NCI-H2227 (cell line): ENCODE results near the gene SLAMF1.
"Not testable (repeated sequence)": the region's sequence is repeated elsewhere in the genome, so short reads cannot be mapped to it uniquely, and the experiment has no call there.

ENCODE experiments used
- DNase-seq: peaks from one replicate; lab custom pipeline; 2025; ENCODE audit not compliant: unreplicated experiment; lab: John Stamatoyannopoulos, UW

SLAMF1 gene

GRCh38 chr1:160665330-160666078 lies 18.7 kb upstream of the SLAMF1 start:
- no peak for DNase-seq

GRCh38 chr1:160664573-160665051 lies 17.8 kb upstream of the SLAMF1 start:
- DNase-seq: no peak

- no peak for DNase-seq
Observed at GRCh38 chr1:160662910-160663309, 16.1 kb upstream of the SLAMF1 start.

GRCh38 chr1:160659566-160659965 lies 12.7 kb upstream of the SLAMF1 start:
- DNase-seq: no peak

- no peak for DNase-seq
Observed at GRCh38 chr1:160658814-160659193, 12.0 kb upstream of the SLAMF1 start.

- no peak for DNase-seq
Observed at GRCh38 chr1:160658162-160658813, 11.4 kb upstream of the SLAMF1 start.

- DNase-seq: no peak
Observed at GRCh38 chr1:160657250-160657781, 10.5 kb upstream of the SLAMF1 start.

- DNase-seq: no peak
Observed at GRCh38 chr1:160656737-160657136, 9.9 kb upstream of the SLAMF1 start.

- DNase-seq: no peak
Observed at GRCh38 chr1:160653620-160654016, 6.8 kb upstream of the SLAMF1 start.

GRCh38 chr1:160652924-160653619 lies 6.2 kb upstream of the SLAMF1 start:
- DNase-seq: no peak

- not testable (repeated sequence) for DNase-seq
Observed at GRCh38 chr1:160652065-160652641, 5.3 kb upstream of the SLAMF1 start.

GRCh38 chr1:160651433-160652064 lies 4.7 kb upstream of the SLAMF1 start:
- no peak for DNase-seq

GRCh38 chr1:160647329-160647720 lies 481 bp upstream of the SLAMF1 start:
- no peak for DNase-seq

- DNase-seq: no peak
Observed at GRCh38 chr1:160646180-160646579, 664 bp downstream of the SLAMF1 start.

GRCh38 chr1:160645386-160646130 lies 1.3 kb downstream of the SLAMF1 start:
- no peak for DNase-seq

- no peak for DNase-seq
Observed at GRCh38 chr1:160644399-160644798, 2.4 kb downstream of the SLAMF1 start.

GRCh38 chr1:160643138-160643537 lies 3.7 kb downstream of the SLAMF1 start:
- no peak for DNase-seq

- no peak for DNase-seq
Observed at GRCh38 chr1:160642281-160642644, 4.6 kb downstream of the SLAMF1 start.

- DNase-seq: no peak
Observed at GRCh38 chr1:160641323-160642280, 5.2 kb downstream of the SLAMF1 start.
